Astrocyte of the cerebellum (primary cell): ENCODE results near the gene PEBP1.

Source experiments
- DNase-seq: peaks from one replicate; pipeline ENCODE4 v3.0.0-alpha.2; 2011; ENCODE audit warnings: low read depth
- H3K4me3 ChIP-seq: 2 replicates; pipeline ENCODE4 v1.5.1; 2011; ENCODE audit warnings: mild to moderate bottlenecking, low read depth, low read length, moderate library complexity
- CTCF ChIP-seq: IDR thresholded peaks from 2 replicates; pipeline ENCODE4 v1.5.1; 2012; ENCODE audit warnings: low read length, low read depth, moderate library complexity, mild to moderate bottlenecking; ENCODE audit errors: missing control alignments
- in situ Hi-C: cut with HindIII; loops from 2 replicates; pipeline ENCODE4 v1.10.0; 2017; ENCODE audit warnings: low sequenced_read_pairs

The PEBP1 gene

GRCh38 chr12:118102070-118102469, 33.9 kb upstream of the PEBP1 start:
- no peak overlapping the region for H3K4me3 ChIP-seq

GRCh38 chr12:118102609-118103008, 33.3 kb upstream of the PEBP1 start:
- H3K4me3 ChIP-seq = peak overlapping the region; percentile 78
- in situ Hi-C loops = no loop called here
- no peak for DNase-seq
- no peak for TF ChIP-seq CTCF

More at GRCh38 chr12:118102070-118102469, 33.9 kb upstream of the PEBP1 start:
- no peak for DNase-seq
- no peak for TF ChIP-seq CTCF
- in situ Hi-C loops = no loop called here

- in situ Hi-C loops = no loop called here
- no peak for DNase-seq
- peak overlapping the region; percentile 78 for H3K4me3 ChIP-seq
- TF ChIP-seq CTCF = no peak
Measured at GRCh38 chr12:118103201-118103600, 32.7 kb upstream of the PEBP1 start.

- peak within 1 kb of the TSS; percentile 78 for H3K4me3 ChIP-seq
- no peak for DNase-seq
- in situ Hi-C loops = no loop called here
- TF ChIP-seq CTCF = no peak
Measured at GRCh38 chr12:118103601-118104382, 32.1 kb upstream of the PEBP1 start, which contains the start of gene VSIG10. VSIG10 (minus strand) TSS chr12:118104011; CDS start chr12:118103671, 340 bp downstream.

GRCh38 chr12:118107011-118107410, 28.9 kb upstream of the PEBP1 start:
- TF ChIP-seq CTCF = no peak
- no peak for DNase-seq
- no peak overlapping the region for H3K4me3 ChIP-seq
- in situ Hi-C loops = no loop called here

- no peak overlapping the region for H3K4me3 ChIP-seq
- in situ Hi-C loops = no loop called here
- no peak for DNase-seq
- TF ChIP-seq CTCF = no peak
Measured at GRCh38 chr12:118107694-118108093, 28.2 kb upstream of the PEBP1 start.
